ENCODE results near the gene TEAD2.

GRCh38 chr19:49340069-49340864, 21.9 kb downstream of the TEAD2 start:
- TF ChIP-seq, protein P1, sequence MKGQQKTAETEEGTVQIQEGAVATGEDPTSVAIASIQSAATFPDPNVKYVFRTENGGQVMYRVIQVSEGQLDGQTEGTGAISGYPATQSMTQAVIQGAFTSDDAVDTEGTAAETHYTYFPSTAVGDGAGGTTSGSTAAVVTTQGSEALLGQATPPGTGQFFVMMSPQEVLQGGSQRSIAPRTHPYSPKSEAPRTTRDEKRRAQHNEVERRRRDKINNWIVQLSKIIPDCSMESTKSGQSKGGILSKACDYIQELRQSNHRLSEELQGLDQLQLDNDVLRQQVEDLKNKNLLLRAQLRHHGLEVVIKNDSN (CRISPR knock-in tag; IDR thresholded peaks at IDR 0.05): no peak; the same call in 1 of the 2 replicates
- TF ChIP-seq CTCF (IDR thresholded peaks at IDR 0.05) (no peak), NFYB (CRISPR knock-in tag; conservative IDR thresholded peaks at IDR 0.05; ENCODE audit: low read depth) (no peak), ZNF281 (CRISPR knock-in tag; IDR thresholded peaks at IDR 0.05) (no peak), PRDM15 (CRISPR knock-in tag; IDR thresholded peaks at IDR 0.05) (no peak), RELA (CRISPR knock-in tag; IDR thresholded peaks at IDR 0.05; ENCODE audit: borderline replicate concordance) (no peak)
- TF ChIP-seq, protein P2, sequence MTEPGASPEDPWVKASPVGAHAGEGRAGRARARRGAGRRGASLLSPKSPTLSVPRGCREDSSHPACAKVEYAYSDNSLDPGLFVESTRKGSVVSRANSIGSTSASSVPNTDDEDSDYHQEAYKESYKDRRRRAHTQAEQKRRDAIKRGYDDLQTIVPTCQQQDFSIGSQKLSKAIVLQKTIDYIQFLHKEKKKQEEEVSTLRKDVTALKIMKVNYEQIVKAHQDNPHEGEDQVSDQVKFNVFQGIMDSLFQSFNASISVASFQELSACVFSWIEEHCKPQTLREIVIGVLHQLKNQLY (CRISPR knock-in tag; IDR thresholded peaks at IDR 0.05): no peak

Measured in WTC11 (cell line).